Neuronal stem cell (in vitro differentiated cells): ENCODE results near the gene CADPS.

Source experiments
- DNase-seq: peaks from one replicate; pipeline ENCODE4 v3.0.0-alpha.2; 2013; ENCODE audit warnings: low spot score
- H2AFZ ChIP-seq: one replicate; pipeline ENCODE4 v1.6.1; 2013; ENCODE audit warnings: mild to moderate bottlenecking, low read length, inconsistent platforms
- H2AK5ac ChIP-seq: 2 replicates; pipeline ENCODE4 v1.6.1; 2013; ENCODE audit warnings: low read depth, mild to moderate bottlenecking, inconsistent platforms, low read length, moderate library complexity, mixed read lengths
- H2BK120ac ChIP-seq: 2 replicates; pipeline ENCODE4 v1.6.1; 2013; ENCODE audit warnings: low read depth, mild to moderate bottlenecking, inconsistent platforms, low read length, moderate library complexity, mixed read lengths
- H2BK12ac ChIP-seq: one replicate; pipeline ENCODE4 v1.6.1; 2013; ENCODE audit warnings: low read length, inconsistent platforms
- H2BK15ac ChIP-seq: 2 replicates; pipeline ENCODE4 v1.6.1; 2013; ENCODE audit warnings: mild to moderate bottlenecking, low read length, inconsistent platforms, mixed read lengths
- H2BK5ac ChIP-seq: one replicate; pipeline ENCODE4 v1.6.1; 2013; ENCODE audit warnings: inconsistent platforms, mild to moderate bottlenecking, low read length, moderate library complexity
- H3K14ac ChIP-seq: one replicate; pipeline ENCODE4 v1.6.1; 2013; ENCODE audit warnings: low read length, inconsistent platforms
- H3K18ac ChIP-seq: 2 replicates; pipeline ENCODE4 v1.6.1; 2013; ENCODE audit warnings: low read length, inconsistent platforms
- H3K23ac ChIP-seq: 2 replicates; pipeline ENCODE4 v1.6.1; 2013; ENCODE audit warnings: low read depth, mild to moderate bottlenecking, mixed read lengths, low read length, inconsistent platforms; ENCODE audit not compliant: poor library complexity
- H3K27ac ChIP-seq: replicated peaks from 3 replicates; pipeline ENCODE4 v1.5.1; 2013; ENCODE audit warnings: low read length, inconsistent platforms
- H3K27me3 ChIP-seq, 3 experiments: 2 replicates each; pipeline ENCODE4 v1.6.1; 2013; ENCODE audit warnings: low read length in 3 of 3, mild to moderate bottlenecking in 2 of 3, inconsistent platforms in 1 of 3, low read depth in 1 of 3, mixed read lengths in 1 of 3, moderate library complexity in 1 of 3; ENCODE audit not compliant: control insufficient read depth in 3 of 3, insufficient read depth in 3 of 3
- H3K36me3 ChIP-seq, 2 donors: replicated peaks in 1 of 2; 2 replicates each; pipeline ENCODE4 v1.6.1; 2013; ENCODE audit warnings: low read length in 2 of 2; ENCODE audit not compliant: control insufficient read depth in 2 of 2, insufficient read depth in 2 of 2
- H3K4ac ChIP-seq: 2 replicates; pipeline ENCODE4 v1.6.1; 2013; ENCODE audit warnings: inconsistent platforms, mild to moderate bottlenecking, low read length, moderate library complexity
- H3K4me1 ChIP-seq, 2 donors: 1 replicate in 1 of 2; 2 replicates in 1 of 2; pipeline ENCODE4 v1.6.1; 2013; ENCODE audit warnings: low read length in 2 of 2, low read depth in 1 of 2; ENCODE audit not compliant: control insufficient read depth in 2 of 2, insufficient read depth in 1 of 2
- H3K4me2 ChIP-seq: one replicate; pipeline ENCODE4 v1.6.1; 2013; ENCODE audit warnings: mild to moderate bottlenecking, low read length, inconsistent platforms; ENCODE audit not compliant: insufficient read depth, poor library complexity, severe bottlenecking
- H3K4me3 ChIP-seq, 2 donors: 2 replicates each; pipeline ENCODE4 v1.5.1; 2013; ENCODE audit warnings: low read length in 2 of 2, mild to moderate bottlenecking in 2 of 2, inconsistent platforms in 1 of 2, moderate library complexity in 1 of 2
- H3K79me1 ChIP-seq: one replicate; pipeline ENCODE4 v1.6.1; 2013; ENCODE audit warnings: low read depth, mild to moderate bottlenecking, inconsistent platforms, low read length, moderate library complexity
- H3K9ac ChIP-seq: one replicate; pipeline ENCODE4 v1.6.1; 2013; ENCODE audit warnings: mild to moderate bottlenecking, low read depth, low read length, inconsistent platforms; ENCODE audit not compliant: poor library complexity
- H3K9me3 ChIP-seq, 2 donors: replicated peaks in 1 of 2; 2 replicates each; pipeline versions ENCODE3 to v1.6.1; 2013; ENCODE audit warnings: low read length in 2 of 2, mild to moderate bottlenecking in 2 of 2, inconsistent platforms in 1 of 2, low read depth in 1 of 2, mixed read lengths in 1 of 2, moderate library complexity in 1 of 2; ENCODE audit not compliant: control insufficient read depth in 2 of 2, insufficient read depth in 1 of 2
- H4K8ac ChIP-seq: one replicate; pipeline ENCODE4 v1.6.1; 2013; ENCODE audit warnings: low read depth, mild to moderate bottlenecking, inconsistent platforms, low read length, moderate library complexity
- H4K91ac ChIP-seq: one replicate; pipeline ENCODE4 v1.6.1; 2013; ENCODE audit warnings: low read length, low read depth, mild to moderate bottlenecking, inconsistent platforms; ENCODE audit not compliant: poor library complexity
- WGBS, 2 donors: extraction: QIAGEN DNeasy Blood & Tissue Kit; methylation state at CpG; one replicate each; pipeline ENCODE4 v1.1.7; 2013; ENCODE audit warnings: missing lambda C conversion rate in 2 of 2, mixed read lengths in 1 of 2; ENCODE audit not compliant: insufficient read length in 2 of 2, insufficient replicate concordance in 1 of 2; ENCODE audit errors: extremely low coverage in 2 of 2; 5-methylcytosine and 5-hydroxymethylcytosine counted together

CADPS gene

DNA sequence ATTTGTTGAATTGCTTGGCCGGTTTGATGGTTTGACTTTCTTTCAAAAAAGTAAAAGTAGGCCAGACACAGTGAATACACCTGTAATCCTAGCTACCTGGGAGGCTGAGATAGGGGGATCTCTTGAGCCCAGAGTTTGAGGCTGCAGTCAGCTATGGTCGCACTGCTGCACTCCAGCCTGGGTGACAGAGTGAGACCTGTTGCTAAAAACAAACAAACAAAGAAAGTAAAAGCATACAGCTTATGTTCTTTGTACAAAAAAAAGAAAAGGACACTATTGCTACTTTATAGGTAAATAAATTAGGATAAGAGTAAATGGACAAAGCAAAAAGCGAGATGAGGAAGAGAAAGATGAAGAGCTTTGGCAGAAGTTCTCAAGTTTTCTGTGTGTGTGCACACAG lies 488.0 kb downstream of the CADPS start:
- Histone ChIP-seq H2BK120ac (no peak overlapping the region), H3K9ac (no peak overlapping the region), H2BK5ac (no peak overlapping the region), H3K4me1 (no peaks in the 10 kb centered on the region), H3K9me3 (no peaks in the 10 kb centered on the region), H3K23ac (no peak overlapping the region), H3K4ac (no peak overlapping the region), H3K4me3 (no peak overlapping the region), H2AFZ (no peak overlapping the region), H4K91ac (no peak overlapping the region), H3K18ac (no peak overlapping the region), H3K27me3 (peaks cover 0 to 71% (median 7%) of the 10 kb centered on the region in 3 experiments), H2BK12ac (no peak overlapping the region), H3K36me3 (no peaks in the 10 kb centered on the region), H3K14ac (no peak overlapping the region), H3K79me1 (no peaks in the 10 kb centered on the region), H3K4me2 (no peak overlapping the region), H3K27ac (no peak overlapping the region), H2BK15ac (no peak overlapping the region), H4K8ac (no peak overlapping the region), H2AK5ac (no peak overlapping the region)
- no CpG with 5 or more reads among the region's 3 CpGs for WGBS, 2 donors
- no peak for DNase-seq

DNA sequence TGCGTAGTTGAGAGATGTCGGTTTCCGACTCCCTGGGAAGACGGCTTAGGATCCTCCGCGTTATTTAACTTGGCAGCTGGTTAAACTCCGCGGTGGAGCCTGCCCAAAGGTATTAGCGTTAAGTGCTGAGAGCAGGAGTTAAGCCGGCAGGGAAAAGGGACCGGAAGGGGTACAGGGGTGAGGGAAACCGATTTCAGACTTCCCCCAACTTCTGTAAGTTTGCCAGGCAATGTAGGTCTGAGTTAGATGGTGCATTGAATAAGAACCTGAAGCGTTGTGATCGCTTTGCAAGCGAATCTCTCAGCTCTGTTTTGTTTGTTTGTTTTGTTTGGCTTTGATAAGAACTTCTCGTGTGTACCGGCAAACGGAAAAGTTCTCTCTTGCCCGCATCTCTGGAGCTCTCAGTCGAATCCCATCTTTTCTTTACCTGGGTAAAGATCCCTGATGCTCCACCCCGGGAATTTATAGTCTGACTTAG lies 495.9 kb downstream of the CADPS start:
- Histone ChIP-seq H2AFZ (no peak overlapping the region), H4K91ac (no peak overlapping the region), H2BK12ac (no peak overlapping the region), H2BK15ac (no peak overlapping the region), H3K4ac (no peak overlapping the region), H3K27ac (no peak overlapping the region), H2BK5ac (no peak overlapping the region), H2AK5ac (no peak overlapping the region), H3K36me3 (no peaks in the 10 kb centered on the region), H3K27me3 (peaks cover 20 to 93% (median 57%) of the 10 kb centered on the region in 3 experiments), H3K4me3 (no peak overlapping the region), H3K79me1 (no peaks in the 10 kb centered on the region), H3K18ac (peak overlapping the region; percentile 1), H3K4me1 (peaks cover 7 to 30% of the 10 kb centered on the region in 2 donors), H2BK120ac (no peak overlapping the region), H3K23ac (no peak overlapping the region), H3K9ac (no peak overlapping the region), H4K8ac (no peak overlapping the region), H3K9me3 (peaks cover 2 to 12% of the 10 kb centered on the region in 2 donors), H3K14ac (no peak overlapping the region), H3K4me2 (peak overlapping the region; percentile 68)
- DNase-seq = no peak
- no CpG with 5 or more reads among the region's 21 CpGs for WGBS, 2 donors

DNA sequence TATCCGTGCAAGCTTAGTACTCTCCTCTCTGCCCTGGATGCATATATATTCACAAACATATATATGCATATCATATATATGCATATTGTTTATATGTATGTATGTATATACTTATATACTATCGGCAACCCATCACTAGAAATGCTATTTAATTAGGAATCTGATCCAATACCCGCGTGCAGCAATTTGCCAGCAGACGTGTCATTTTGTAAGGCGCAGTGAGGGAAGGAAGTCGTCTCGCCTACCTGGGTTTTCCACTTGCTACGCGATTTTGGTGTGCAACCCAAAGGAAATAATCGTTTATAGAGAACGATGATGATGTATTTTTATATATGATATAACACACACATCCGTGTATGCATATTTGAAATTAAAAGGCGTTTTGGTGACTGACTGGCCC lies 496.3 kb downstream of the CADPS start:
- no peak overlapping the region for H4K91ac ChIP-seq
- no peak overlapping the region for H3K4me3 ChIP-seq
- no peak overlapping the region for H4K8ac ChIP-seq
- no peak overlapping the region for H2BK5ac ChIP-seq
- no peak overlapping the region for H3K9ac ChIP-seq
- no peak overlapping the region for H2AFZ ChIP-seq
- peak overlapping the region; percentile 68 for H3K4me2 ChIP-seq
- no peaks in the 10 kb centered on the region for H3K79me1 ChIP-seq
- DNase-seq = no peak
- H3K27ac ChIP-seq = no peak overlapping the region
- H3K14ac ChIP-seq = no peak overlapping the region
- H3K9me3 ChIP-seq = peaks cover 2 to 12% of the 10 kb centered on the region in 2 donors
- H2BK15ac ChIP-seq = no peak overlapping the region
- H2BK12ac ChIP-seq = no peak overlapping the region
- H3K18ac ChIP-seq = no peak overlapping the region
- peaks cover 20 to 97% (median 57%) of the 10 kb centered on the region in 3 experiments for H3K27me3 ChIP-seq
- peaks cover 7 to 30% of the 10 kb centered on the region in 2 donors for H3K4me1 ChIP-seq
- H2BK120ac ChIP-seq = no peak overlapping the region
- no peak overlapping the region for H2AK5ac ChIP-seq
- no peak overlapping the region for H3K4ac ChIP-seq
- H3K36me3 ChIP-seq = no peaks in the 10 kb centered on the region
- no CpG with 5 or more reads among the region's 14 CpGs for WGBS, 2 donors
- H3K23ac ChIP-seq = no peak overlapping the region

DNA sequence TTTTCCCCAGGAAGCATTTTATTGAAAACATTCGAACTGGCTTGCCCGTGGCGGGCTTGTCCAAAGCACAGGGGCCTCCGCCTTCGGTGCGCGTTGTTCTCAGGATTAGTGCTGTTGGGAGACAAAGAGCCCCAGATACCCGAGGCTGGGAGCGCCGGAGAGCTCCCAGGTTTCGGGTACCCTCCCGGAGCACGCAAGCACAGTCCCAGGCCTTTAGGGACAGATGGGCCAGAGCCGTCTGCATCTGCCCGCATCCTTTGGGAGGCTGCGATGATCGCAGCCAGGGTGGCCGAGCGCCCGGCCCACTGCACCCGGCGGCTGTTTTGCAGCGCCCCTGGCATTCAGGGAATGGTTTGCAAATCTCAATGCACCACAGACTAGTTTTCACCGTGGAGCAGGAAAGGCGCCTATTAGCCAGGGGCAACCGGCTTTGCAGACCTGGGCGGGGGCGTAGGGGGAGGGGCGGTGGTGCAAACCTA lies 496.9 kb downstream of the CADPS start:
- Histone ChIP-seq H3K79me1 (no peaks in the 10 kb centered on the region), H3K23ac (no peak overlapping the region), H3K36me3 (no peaks in the 10 kb centered on the region), H2BK5ac (no peak overlapping the region), H3K4ac (peak overlapping the region; percentile 24), H3K4me2 (peak overlapping the region; percentile 68), H2AFZ (peak overlapping the region; percentile 75), H3K4me1 (peaks cover 7 to 30% of the 10 kb centered on the region in 2 donors), H2BK12ac (peak overlapping the region; percentile 64), H3K27ac (peak overlapping the region; percentile 74), H3K27me3 (peaks cover 20 to 98% (median 55%) of the 10 kb centered on the region in 3 experiments), H2BK120ac (no peak overlapping the region), H3K9me3 (peaks cover 2 to 12% of the 10 kb centered on the region in 2 donors), H3K18ac (peak overlapping the region; percentile 96), H3K4me3 (no peak overlapping the region), H3K14ac (no peak overlapping the region), H3K9ac (no peak overlapping the region), H4K8ac (no peak overlapping the region), H4K91ac (no peak overlapping the region), H2AK5ac (no peak overlapping the region), H2BK15ac (peak overlapping the region; percentile 9)
- DNase-seq = no peak
- WGBS, 2 donors = no CpG with 5 or more reads among the region's 29 CpGs
